BLaER1 treated with 17β-estradiol and CSF1 and Interleukin-3, amounts not matched to agents 10 nM and 100 nM (cell line): ENCODE results near the gene BTNL3.
A peak's percentile ranks its signal among the peaks of the same experiment; 100 is the strongest.

Experiments
- H3K27ac ChIP-seq, 11 experiments: shearing (Covaris generic); formaldehyde crosslinking; 2 replicates each; pipeline ENCODE4 v1.8.1; 2022
- H3K27me3 ChIP-seq, 11 experiments: shearing (Covaris generic); formaldehyde crosslinking; 2 replicates each; pipeline ENCODE4 v1.8.1; 2022
- H3K36me3 ChIP-seq, 11 experiments: shearing (Covaris generic); formaldehyde crosslinking; 2 replicates each; pipeline ENCODE4 v1.8.1; 2022
- H3K4me1 ChIP-seq, 10 experiments: shearing (Covaris generic); formaldehyde crosslinking; 2 replicates each; pipeline ENCODE4 v1.8.1; 2022
- H3K4me2 ChIP-seq, 11 experiments: shearing (Covaris generic); formaldehyde crosslinking; 2 replicates each; pipeline ENCODE4 v1.8.1; 2022
- H3K4me3 ChIP-seq, 10 experiments: shearing (Covaris generic); formaldehyde crosslinking; 2 replicates each; pipeline ENCODE4 v1.8.1; 2022
- H3K9ac ChIP-seq, 11 experiments: shearing (Covaris generic); formaldehyde crosslinking; 2 replicates each; pipeline ENCODE4 v1.8.1; 2022
- H3K9me3 ChIP-seq, 11 experiments: shearing (Covaris generic); formaldehyde crosslinking; replicated peaks in 1 of 11; 2 replicates each; pipeline ENCODE4 v1.8.1; 2022
- H4K20me1 ChIP-seq, 11 experiments: shearing (Covaris generic); formaldehyde crosslinking; 2 replicates each; pipeline ENCODE4 v1.8.1; 2022
- Cebpa-rat ChIP-seq, 11 experiments: shearing (Covaris generic); IDR thresholded peaks; 2 replicates each; pipeline ENCODE4 v1.8.1; 2022

BTNL3 gene

GRCh38 chr5:180975338-180975737 is 13.3 kb upstream of the BTNL3 start:
- H3K27ac ChIP-seq: peak overlapping the region in 5 of 11 experiments; percentile 10 to 54 (median 42); a peak in 5 of 22 replicates
- no peaks in the 10 kb centered on the region for H3K36me3 ChIP-seq
- peaks cover 0 to 12% (median 10%) of the 10 kb centered on the region in 10 experiments; a peak in 14 of 20 replicates for H3K4me1 ChIP-seq
- H3K4me3 ChIP-seq: no peak overlapping the region
- no peak overlapping the region for H3K9ac ChIP-seq
- no peaks in the 10 kb centered on the region for H3K27me3 ChIP-seq
- peak in 1 of 11 experiments; percentile 54; a peak in 2 of 22 replicates for TF ChIP-seq Cebpa-rat (IDR thresholded peaks at IDR 0.05)
- peaks cover 0 to 5% (median 3%) of the 10 kb centered on the region in 11 experiments; a peak in 5 of 22 replicates for H3K9me3 ChIP-seq
- H4K20me1 ChIP-seq: no peaks in the 10 kb centered on the region
- peak overlapping the region in 9 of 11 experiments; percentile 7 to 57 (median 46); a peak in 16 of 22 replicates for H3K4me2 ChIP-seq

DNA sequence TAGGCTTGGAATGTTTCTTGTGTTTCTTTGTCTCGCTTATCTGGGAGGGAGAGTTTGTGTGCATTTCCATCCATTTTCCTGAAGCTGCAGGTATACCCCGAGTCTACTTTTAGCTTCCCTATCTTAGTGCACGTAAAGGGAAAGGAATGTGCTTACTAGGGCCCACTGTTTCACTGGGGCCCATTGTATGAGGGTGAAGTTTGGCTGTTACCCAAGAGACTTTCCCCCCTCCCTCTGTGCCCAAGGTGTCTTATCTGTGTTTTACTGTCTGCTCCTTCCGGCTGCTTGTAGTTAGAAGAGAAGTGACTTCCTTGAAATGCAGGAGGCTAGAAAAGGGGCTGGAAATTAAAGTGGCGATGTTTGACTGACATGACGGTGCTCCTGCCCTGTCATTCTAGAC is 12.1 kb upstream of the BTNL3 start:
- Histone ChIP-seq H3K4me3 (no peak overlapping the region), H3K27ac (peak overlapping the region in 2 of 11 experiments; percentile 50 to 54; a peak in 1 of 22 replicates), H3K27me3 (no peaks in the 10 kb centered on the region), H3K9me3 (0 out of 22 replicates have a peak, but pooled peaks cover 0 to 5% (median 0%) of the 10 kb centered on the region in 11 experiments), H3K36me3 (no peaks in the 10 kb centered on the region), H4K20me1 (no peaks in the 10 kb centered on the region), H3K9ac (no peak overlapping the region), H3K4me1 (peaks cover 0 to 12% (median 10%) of the 10 kb centered on the region in 10 experiments; a peak in 14 of 20 replicates), H3K4me2 (no peak overlapping the region)
- TF ChIP-seq Cebpa-rat (IDR thresholded peaks at IDR 0.05): no peak

- Histone ChIP-seq H3K36me3 (no peaks in the 10 kb centered on the region), H3K27ac (no peak overlapping the region), H3K4me2 (no peak overlapping the region), H3K27me3 (no peaks in the 10 kb centered on the region), H3K9me3 (0 out of 22 replicates have a peak, but pooled peaks cover 0 to 2% (median 0%) of the 10 kb centered on the region in 11 experiments), H3K4me1 (peaks cover 0 to 12% (median 10%) of the 10 kb centered on the region in 10 experiments; a peak in 14 of 20 replicates), H4K20me1 (no peaks in the 10 kb centered on the region), H3K4me3 (no peak overlapping the region), H3K9ac (no peak overlapping the region)
- TF ChIP-seq Cebpa-rat (IDR thresholded peaks at IDR 0.05): no peak
Observed at GRCh38 chr5:180977852-180978251, 10.8 kb upstream of the BTNL3 start.

DNA sequence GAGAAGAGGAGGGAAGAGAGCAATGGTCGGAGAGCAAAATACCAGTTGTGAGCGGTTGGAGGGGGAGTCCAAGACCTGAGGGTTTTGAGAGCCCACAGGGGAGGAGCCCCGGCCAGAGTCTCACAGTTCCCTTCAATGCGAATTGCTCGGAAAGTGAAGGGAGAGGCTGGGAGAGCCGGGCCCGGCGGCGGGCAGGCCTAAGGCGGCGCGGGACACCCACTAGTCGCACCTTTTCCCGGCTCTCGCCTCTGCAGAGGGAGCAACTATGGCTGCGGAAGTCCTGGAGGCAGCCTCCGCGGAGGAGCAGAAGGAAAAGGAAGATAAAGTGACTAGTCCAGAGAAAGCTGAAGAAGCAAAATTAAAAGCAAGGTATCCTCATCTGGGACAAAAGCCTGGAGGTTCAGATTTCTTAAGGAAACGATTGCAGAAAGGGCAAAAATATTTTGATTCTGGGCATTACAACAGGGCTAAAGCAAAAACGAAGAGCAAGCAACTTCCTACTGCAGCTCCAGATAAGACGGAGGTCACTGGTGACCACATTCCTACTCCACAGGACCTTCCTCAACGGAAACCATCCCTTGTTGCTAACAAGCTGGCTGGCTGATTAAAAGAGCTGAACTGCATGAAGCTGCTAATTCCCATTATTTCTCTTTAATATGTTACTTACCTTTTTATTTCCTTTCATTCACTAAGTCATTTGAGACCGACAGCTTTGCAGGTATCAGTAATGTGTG is 6.5 kb upstream of the BTNL3 start:
- no peak for TF ChIP-seq Cebpa-rat (IDR thresholded peaks at IDR 0.05)
- Histone ChIP-seq H3K9ac (no peak overlapping the region), H3K4me3 (no peak overlapping the region), H3K9me3 (no peaks in the 10 kb centered on the region), H3K36me3 (no peaks in the 10 kb centered on the region), H3K4me1 (no peaks in the 10 kb centered on the region), H3K4me2 (no peak overlapping the region), H3K27ac (no peak overlapping the region), H4K20me1 (no peaks in the 10 kb centered on the region), H3K27me3 (no peaks in the 10 kb centered on the region)

DNA sequence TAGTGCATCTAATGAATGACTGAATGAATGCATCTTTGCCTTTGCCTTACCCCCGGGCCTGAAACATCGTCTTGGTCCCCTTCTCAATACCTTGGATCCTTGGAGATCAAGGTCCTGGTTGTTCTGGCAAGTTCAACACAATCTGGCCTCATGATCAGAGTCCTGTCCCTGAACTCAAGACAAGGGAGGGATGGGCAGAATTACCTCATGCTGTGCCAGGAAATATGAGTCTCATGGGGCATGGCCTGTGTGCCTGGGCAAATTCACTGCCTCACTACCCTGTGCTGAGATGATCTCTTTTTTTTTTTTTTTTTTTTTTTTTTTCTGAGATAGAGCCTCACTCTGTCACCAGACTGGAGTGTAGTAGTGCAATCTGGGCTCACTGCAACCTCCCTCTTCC is 630 bp upstream of the BTNL3 start:
- Histone ChIP-seq H3K36me3 (no peaks in the 10 kb centered on the region), H3K4me1 (peaks cover 0 to 11% (median 3%) of the 10 kb centered on the region in 10 experiments; a peak in 5 of 20 replicates), H3K27ac (no peak overlapping the region), H3K4me2 (no peak overlapping the region), H4K20me1 (no peaks in the 10 kb centered on the region), H3K4me3 (no peak overlapping the region), H3K9ac (no peak overlapping the region), H3K27me3 (no peaks in the 10 kb centered on the region), H3K9me3 (no peaks in the 10 kb centered on the region)
- no peak for TF ChIP-seq Cebpa-rat (IDR thresholded peaks at IDR 0.05)

DNA sequence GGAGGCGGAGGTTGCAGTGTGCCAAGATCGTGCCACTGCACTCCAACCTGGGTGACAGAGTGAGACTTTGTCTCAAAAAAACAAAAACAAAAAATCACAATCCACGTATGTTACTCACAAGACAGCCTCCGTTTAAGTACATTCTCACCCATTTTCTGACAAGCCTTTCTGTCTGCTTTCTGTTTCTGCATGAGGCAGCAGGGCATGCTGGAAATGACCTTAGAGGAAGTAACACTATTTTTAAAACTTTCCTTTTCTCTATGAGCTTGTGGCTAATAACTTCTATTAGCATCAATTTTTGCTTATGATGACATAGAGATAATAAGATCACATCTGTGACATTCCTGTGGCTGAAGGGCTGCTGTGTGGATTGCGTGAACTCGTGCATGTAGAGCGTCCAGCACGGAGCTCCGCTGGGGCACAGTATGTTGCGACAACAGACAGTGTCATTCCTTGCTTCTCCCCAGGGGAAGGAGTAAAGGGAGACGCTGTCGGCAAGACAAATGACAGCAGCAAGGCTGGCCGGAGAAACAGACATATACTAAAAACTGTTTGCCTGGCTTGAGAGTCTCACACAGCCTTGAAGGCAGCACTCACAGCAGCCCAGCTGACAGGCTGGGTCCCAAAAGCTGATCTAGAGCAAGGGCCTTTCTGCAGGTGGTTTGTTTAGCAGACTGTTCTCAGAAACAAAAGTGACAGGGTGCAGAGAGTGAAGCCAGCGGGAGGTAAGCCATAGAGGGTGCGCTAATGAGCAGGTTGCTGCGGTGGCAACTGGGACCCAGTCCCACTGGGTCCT is 1.6 kb downstream of the BTNL3 start:
- H3K27me3 ChIP-seq: no peaks in the 10 kb centered on the region
- no peaks in the 10 kb centered on the region for H4K20me1 ChIP-seq
- H3K9me3 ChIP-seq: no peaks in the 10 kb centered on the region; a peak in 1 of 22 replicates
- peak overlapping the region in 4 of 11 experiments; percentile 7 to 21 (median 10); a peak in 3 of 22 replicates for H3K4me2 ChIP-seq
- H3K36me3 ChIP-seq: no peaks in the 10 kb centered on the region
- no peak overlapping the region for H3K27ac ChIP-seq
- H3K9ac ChIP-seq: no peak overlapping the region
- H3K4me1 ChIP-seq: peaks cover 0 to 11% (median 3%) of the 10 kb centered on the region in 10 experiments; a peak in 5 of 20 replicates
- H3K4me3 ChIP-seq: no peak overlapping the region
- no peak for TF ChIP-seq Cebpa-rat (IDR thresholded peaks at IDR 0.05)

DNA sequence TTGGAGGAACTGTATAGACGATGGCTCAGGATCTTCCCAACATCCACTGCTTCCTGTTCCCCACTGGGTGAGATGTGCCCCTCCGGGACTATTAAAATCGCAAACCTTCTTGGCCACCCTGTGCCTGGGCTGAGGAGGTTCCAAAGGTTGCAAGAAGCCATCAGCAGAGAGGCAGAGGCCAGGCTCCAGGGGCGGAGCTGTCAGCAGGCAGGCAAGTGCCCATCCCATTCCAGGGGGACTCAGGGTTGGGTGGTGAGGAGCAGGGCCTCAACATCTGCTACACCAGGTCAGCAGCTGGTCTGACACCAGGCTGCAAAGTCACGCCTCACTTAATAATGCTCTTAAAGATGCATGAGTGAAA is 2.2 kb downstream of the BTNL3 start:
- H3K4me2 ChIP-seq: 0 out of 22 replicates have a peak overlapping the region, but pooled peaks of 2 of the 11 experiments have one; percentile 7 to 21
- H3K36me3 ChIP-seq: no peaks in the 10 kb centered on the region
- TF ChIP-seq Cebpa-rat (IDR thresholded peaks at IDR 0.05): no peak
- no peak overlapping the region for H3K27ac ChIP-seq
- H3K9me3 ChIP-seq: no peaks in the 10 kb centered on the region; a peak in 1 of 22 replicates
- H4K20me1 ChIP-seq: no peaks in the 10 kb centered on the region
- H3K9ac ChIP-seq: no peak overlapping the region
- no peak overlapping the region for H3K4me3 ChIP-seq
- H3K4me1 ChIP-seq: peaks cover 0 to 11% (median 3%) of the 10 kb centered on the region in 10 experiments; a peak in 7 of 20 replicates
- H3K27me3 ChIP-seq: no peaks in the 10 kb centered on the region

- Histone ChIP-seq H3K27me3 (no peaks in the 10 kb centered on the region), H3K4me1 (peaks cover 0 to 15% (median 7%) of the 10 kb centered on the region in 10 experiments; a peak in 13 of 20 replicates), H3K9me3 (no peaks in the 10 kb centered on the region), H3K36me3 (no peaks in the 10 kb centered on the region), H3K4me3 (no peak overlapping the region), H4K20me1 (no peaks in the 10 kb centered on the region), H3K4me2 (no peak overlapping the region), H3K9ac (no peak overlapping the region), H3K27ac (no peak overlapping the region)
- no peak for TF ChIP-seq Cebpa-rat (IDR thresholded peaks at IDR 0.05)
Observed at GRCh38 chr5:181001947-181002346, 13.3 kb downstream of the BTNL3 start.

DNA sequence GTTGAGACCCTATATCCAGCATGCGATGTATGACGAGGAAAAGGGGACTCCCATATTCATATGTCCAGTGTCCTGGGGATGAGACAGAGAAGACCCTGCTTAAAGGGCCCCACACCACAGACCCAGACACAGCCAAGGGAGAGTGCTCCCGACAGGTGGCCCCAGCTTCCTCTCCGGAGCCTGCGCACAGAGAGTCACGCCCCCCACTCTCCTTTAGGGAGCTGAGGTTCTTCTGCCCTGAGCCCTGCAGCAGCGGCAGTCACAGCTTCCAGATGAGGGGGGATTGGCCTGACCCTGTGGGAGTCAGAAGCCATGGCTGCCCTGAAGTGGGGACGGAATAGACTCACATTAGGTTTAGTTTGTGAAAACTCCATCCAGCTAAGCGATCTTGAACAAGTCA is 17.1 kb downstream of the BTNL3 start:
- peaks cover 0 to 15% (median 6%) of the 10 kb centered on the region in 10 experiments; a peak in 9 of 20 replicates for H3K4me1 ChIP-seq
- no peaks in the 10 kb centered on the region for H3K36me3 ChIP-seq
- peaks cover 0 to 18% (median 11%) of the 10 kb centered on the region in 11 experiments; a peak in 13 of 22 replicates for H3K9me3 ChIP-seq
- no peaks in the 10 kb centered on the region for H3K27me3 ChIP-seq
- H3K27ac ChIP-seq: no peak overlapping the region
- H3K9ac ChIP-seq: no peak overlapping the region
- no peaks in the 10 kb centered on the region for H4K20me1 ChIP-seq
- no peak overlapping the region for H3K4me3 ChIP-seq
- H3K4me2 ChIP-seq: 0 out of 22 replicates have a peak overlapping the region, but pooled peaks of 2 of the 11 experiments have one; percentile 61 to 63
- no peak for TF ChIP-seq Cebpa-rat (IDR thresholded peaks at IDR 0.05)
